NCI-H1694 (cell line): ENCODE measurements around the gene TMEM26.
"Not testable (repeated sequence)": the region's sequence is repeated elsewhere in the genome, so short reads cannot be mapped to it uniquely, and the experiment has no call there.

Experiments
- DNase-seq: peaks from one replicate; lab custom pipeline; 2025; lab: John Stamatoyannopoulos, UW

The TMEM26 gene

GRCh38 chr10:61398366-61399129 is 54.6 kb downstream of the TMEM26 start:
- DNase-seq, result no peak

DNA sequence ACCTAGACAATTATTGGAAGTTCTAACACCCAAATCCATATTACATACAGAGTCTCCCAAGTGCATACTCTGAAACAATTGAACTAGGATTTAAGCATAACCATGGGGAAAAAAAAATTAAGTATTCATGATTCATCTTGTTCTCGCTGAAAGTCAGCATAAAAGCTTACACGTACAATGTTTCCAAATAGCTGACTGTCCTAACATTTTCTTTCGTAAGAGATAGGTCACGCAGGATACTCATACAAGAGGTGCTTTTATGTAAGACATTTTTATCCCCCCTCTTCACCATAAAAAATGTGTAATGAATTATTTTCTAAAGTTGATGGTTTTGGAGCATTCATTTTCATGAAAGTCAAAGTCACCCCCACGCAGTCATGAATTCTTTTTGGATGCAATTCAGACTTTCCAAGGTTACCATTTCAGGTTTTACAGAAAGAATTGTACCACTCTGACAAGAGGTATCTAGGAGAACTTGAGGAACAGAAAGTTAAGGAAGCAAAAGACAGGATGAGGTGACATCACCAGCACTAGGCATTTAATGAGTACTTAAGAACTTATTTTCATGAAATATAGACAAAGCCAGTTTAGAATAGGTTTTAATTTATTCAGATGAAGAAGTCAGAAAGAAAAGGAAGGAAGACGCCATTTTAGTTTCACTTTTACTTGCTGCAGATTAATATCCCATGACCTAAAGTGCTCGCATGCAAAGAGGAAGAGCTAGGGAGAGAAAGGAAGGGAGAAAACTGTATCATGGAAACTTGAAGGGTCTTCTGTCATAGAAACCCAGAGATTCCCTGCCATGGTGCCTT is 55.8 kb downstream of the TMEM26 start:
- no peak for DNase-seq

- no peak for DNase-seq
These were observed 61.9 kb downstream of the TMEM26 start for GRCh38 chr10:61391281-61391680.

DNA sequence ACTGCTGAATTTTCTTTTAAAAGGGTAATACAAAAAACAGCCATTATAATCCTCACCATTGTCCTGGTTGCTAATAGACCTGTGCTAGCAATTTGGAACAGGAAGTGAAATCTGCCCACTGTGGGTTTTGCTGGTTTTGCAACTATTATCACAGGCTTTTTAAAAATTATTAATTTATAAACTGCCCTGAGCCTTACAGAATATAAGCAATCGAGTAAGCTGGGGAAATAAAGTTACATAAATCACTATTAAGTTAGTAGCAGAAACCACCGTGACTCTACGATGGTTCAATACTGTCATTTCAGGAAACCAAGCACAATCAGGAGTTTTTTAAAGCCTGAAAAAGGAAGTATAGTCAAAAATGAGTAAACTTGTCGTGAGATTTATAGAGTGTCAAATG is 62.3 kb downstream of the TMEM26 start:
- no peak for DNase-seq

DNA sequence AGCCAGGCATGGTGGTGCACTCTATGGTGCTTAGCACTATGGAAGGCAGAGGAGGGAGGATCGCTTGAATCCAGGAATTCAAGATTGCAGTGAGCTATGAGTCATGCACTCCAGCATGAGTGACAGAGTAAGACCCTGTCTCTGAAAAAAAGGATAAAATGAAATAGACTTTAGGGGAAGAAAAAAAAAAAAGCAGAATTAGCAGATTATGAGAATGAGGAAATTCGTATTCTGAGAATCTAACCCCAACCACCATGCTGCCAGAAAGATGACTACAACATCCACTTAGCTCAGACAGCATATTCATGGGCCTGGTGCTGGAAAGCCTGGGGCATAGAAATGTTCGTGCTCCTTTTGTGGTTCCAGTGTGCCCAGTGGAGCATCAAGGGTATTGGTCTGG is 63.3 kb downstream of the TMEM26 start:
- DNase-seq, result no peak

DNA sequence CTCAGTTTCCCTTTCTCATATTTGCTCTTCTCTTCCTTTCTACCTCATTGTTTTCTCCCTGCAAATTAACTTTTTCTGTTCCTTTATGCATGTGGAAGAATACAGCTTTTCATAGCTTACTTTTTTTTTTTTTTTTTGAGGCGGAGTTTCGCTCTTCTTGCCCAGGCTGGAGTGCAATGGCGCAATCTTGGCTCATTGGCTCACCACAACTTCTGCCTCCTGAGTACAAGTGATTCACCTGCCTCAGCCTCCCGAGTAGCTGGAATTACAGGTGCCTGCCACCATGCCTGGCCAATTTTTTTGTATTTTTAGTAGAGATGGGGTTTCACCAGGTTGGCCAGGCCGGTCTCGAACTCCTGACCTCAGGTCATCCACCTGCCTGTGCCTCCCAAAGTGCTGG is 64.2 kb downstream of the TMEM26 start:
- not testable (repeated sequence) for DNase-seq

- no peak for DNase-seq
These were observed 67.8 kb downstream of the TMEM26 start for GRCh38 chr10:61385231-61386001.

- DNase-seq, result not testable (repeated sequence)
These were observed 72.0 kb downstream of the TMEM26 start for GRCh38 chr10:61381153-61381552.

- no peak for DNase-seq
These were observed 74.3 kb downstream of the TMEM26 start for GRCh38 chr10:61378865-61379264.

DNA sequence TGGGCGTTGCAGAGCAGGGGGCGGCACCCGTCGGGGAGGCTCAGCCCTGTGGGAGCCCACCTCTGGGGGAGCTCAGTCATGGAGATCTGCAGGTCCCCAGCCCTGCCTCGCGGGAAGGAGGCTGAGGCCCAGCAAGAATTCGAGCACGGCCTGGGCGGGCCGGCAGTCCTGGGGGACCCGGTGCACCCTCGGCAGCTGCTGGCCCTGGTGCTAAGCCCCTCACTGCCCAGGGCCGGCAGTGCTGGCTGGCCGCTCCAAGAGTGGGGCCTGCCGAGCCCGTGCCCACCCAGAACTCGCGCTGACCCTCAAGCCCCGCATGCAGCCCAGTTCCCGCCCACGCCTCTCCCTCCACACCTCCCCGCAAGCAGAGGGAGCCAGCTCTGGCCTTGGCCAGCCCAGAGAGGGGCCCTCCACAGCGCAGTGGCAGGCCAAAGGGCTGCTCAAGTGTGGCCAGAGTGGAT is 76.2 kb downstream of the TMEM26 start:
- DNase-seq, result no peak

- DNase-seq, result no peak
These were observed 76.8 kb downstream of the TMEM26 start for GRCh38 chr10:61376377-61376776.

- no peak for DNase-seq
These were observed 86.8 kb downstream of the TMEM26 start for GRCh38 chr10:61366365-61366764.

GRCh38 chr10:61364619-61365018 is 88.6 kb downstream of the TMEM26 start:
- DNase-seq, result no peak

DNA sequence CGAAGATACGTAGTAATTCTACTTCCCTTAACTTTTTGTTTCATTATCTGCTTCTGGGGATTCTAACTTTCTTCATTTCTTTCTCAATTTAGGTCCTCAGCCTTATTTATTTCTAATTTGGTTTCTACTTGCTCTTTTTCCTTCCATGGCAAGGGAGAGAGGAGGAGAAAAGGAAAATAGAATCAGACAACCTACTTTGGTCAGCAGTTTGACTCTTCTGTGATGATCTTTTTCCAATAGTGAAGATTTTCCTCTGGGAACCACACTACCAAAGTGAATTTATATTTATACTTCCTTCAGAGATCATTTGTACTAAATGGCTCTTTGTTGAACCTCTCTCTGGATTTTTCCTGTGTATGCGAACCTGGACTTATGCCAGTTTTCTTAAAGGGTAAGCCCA is 90.2 kb downstream of the TMEM26 start:
- no peak for DNase-seq

DNA sequence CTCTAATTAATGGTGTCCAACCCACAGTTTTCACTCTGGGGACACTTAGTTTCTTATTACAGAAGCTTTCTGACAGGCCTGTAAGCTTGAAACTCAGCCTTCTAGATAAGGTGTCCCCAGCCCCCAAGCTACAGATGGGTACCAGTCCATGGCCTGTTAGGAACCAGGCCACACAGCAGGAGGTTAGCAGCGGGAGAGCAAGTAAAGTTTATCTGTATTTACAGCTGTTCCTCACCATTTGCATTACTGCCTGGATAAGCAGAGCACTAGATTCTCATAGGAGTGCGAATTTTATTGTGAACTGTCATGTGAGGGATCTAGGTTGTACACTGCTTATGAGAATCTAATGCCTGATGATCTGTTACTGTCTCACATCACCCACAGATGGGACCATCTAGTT is 93.7 kb downstream of the TMEM26 start:
- no peak for DNase-seq

DNA sequence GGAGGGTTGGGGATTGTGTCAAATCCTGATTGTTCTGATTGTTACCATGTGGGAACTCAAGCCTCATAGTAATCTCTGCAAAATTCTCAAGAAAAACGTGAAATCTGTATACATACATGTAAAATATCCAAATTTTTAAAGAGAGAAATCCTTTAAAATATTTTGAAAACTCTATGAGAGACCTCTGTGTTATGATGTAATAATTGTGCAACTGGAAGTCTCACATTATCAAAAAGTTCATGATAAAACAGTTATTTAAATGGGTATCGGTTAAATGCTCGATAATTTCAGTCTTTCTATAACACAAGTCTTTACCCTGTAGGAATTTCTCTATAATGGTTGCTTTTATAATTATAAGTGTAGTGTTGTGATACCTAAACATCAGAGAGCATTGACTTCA is 95.5 kb downstream of the TMEM26 start:
- DNase-seq, result no peak
